Measurements from ENCODE around the gene NHLRC1.

The NHLRC1 gene

GRCh38 chr6:18161431-18161830, 39.0 kb upstream of the NHLRC1 start:
- Histone ChIP-seq H3K36me3 (ENCODE audit: insufficient read depth, low read length) (peaks cover 53% of the 10 kb centered on the region), H3K4me2 (ENCODE audit: low read length) (no peak overlapping the region), H4K20me1 (ENCODE audit: insufficient read depth, low read length) (no peaks in the 10 kb centered on the region), H3K9me2 (ENCODE audit: low read depth, low read length) (no peaks in the 10 kb centered on the region), H3K9ac (ENCODE audit: low read length) (no peak overlapping the region), H3K9me3 (ENCODE audit: low read length) (no peaks in the 10 kb centered on the region), H3K27me3 (ENCODE audit: insufficient read depth, low read length) (no peaks in the 10 kb centered on the region), H3F3A (ENCODE audit: insufficient read depth, low read length) (no peaks in the 10 kb centered on the region), H3K4me1 (ENCODE audit: insufficient read depth, low read length, severe bottlenecking) (peaks cover 1% of the 10 kb centered on the region), H3K79me2 (ENCODE audit: insufficient read depth, low read length) (no peaks in the 10 kb centered on the region), H3K27ac (ENCODE audit: low read depth, low read length, poor library complexity, severe bottlenecking) (no peak overlapping the region), H3K4me3 (ENCODE audit: low read depth, low read length, poor library complexity, severe bottlenecking) (no peak overlapping the region), H2AFZ (ENCODE audit: low read length) (no peak overlapping the region)
- TF ChIP-seq CTCF (IDR thresholded peaks at IDR 0.05; ENCODE audit: low read length): no peak
- no peak for TF ChIP-seq EZH2 (IDR thresholded peaks at IDR 0.05; ENCODE audit: borderline replicate concordance, low read length)

- H3K4me2 ChIP-seq (ENCODE audit: low read length): no peak overlapping the region
- peaks cover 48% of the 10 kb centered on the region for H3K36me3 ChIP-seq (ENCODE audit: insufficient read depth, low read length)
Measured at GRCh38 chr6:18160911-18161310, 38.4 kb upstream of the NHLRC1 start.

GRCh38 chr6:18155864-18156421, 33.5 kb upstream of the NHLRC1 start:
- Histone ChIP-seq H3K9ac (ENCODE audit: low read length) (peak overlapping the region; percentile 94), H2AFZ (ENCODE audit: low read length) (no peak overlapping the region), H3K4me3 (ENCODE audit: low read depth, low read length, poor library complexity, severe bottlenecking) (peak overlapping the region; percentile 92), H3F3A (ENCODE audit: insufficient read depth, low read length) (no peaks in the 10 kb centered on the region), H4K20me1 (ENCODE audit: insufficient read depth, low read length) (no peaks in the 10 kb centered on the region), H3K36me3 (ENCODE audit: insufficient read depth, low read length) (peaks cover 12% of the 10 kb centered on the region), H3K79me2 (ENCODE audit: insufficient read depth, low read length) (no peaks in the 10 kb centered on the region), H3K4me1 (ENCODE audit: insufficient read depth, low read length, severe bottlenecking) (peaks cover 25% of the 10 kb centered on the region), H3K27me3 (ENCODE audit: insufficient read depth, low read length) (no peaks in the 10 kb centered on the region), H3K4me2 (ENCODE audit: low read length) (peak overlapping the region; percentile 82), H3K27ac (ENCODE audit: low read depth, low read length, poor library complexity, severe bottlenecking) (peak overlapping the region; percentile 58), H3K9me3 (ENCODE audit: low read length) (no peaks in the 10 kb centered on the region), H3K9me2 (ENCODE audit: low read depth, low read length) (no peaks in the 10 kb centered on the region)
- TF ChIP-seq EZH2 (IDR thresholded peaks at IDR 0.05; ENCODE audit: borderline replicate concordance, low read length) (no peak), CTCF (IDR thresholded peaks at IDR 0.05; ENCODE audit: low read length) (no peak)

More at GRCh38 chr6:18160911-18161310, 38.4 kb upstream of the NHLRC1 start:
- Histone ChIP-seq H3F3A (ENCODE audit: insufficient read depth, low read length) (no peaks in the 10 kb centered on the region), H3K4me1 (ENCODE audit: insufficient read depth, low read length, severe bottlenecking) (peaks cover 6% of the 10 kb centered on the region), H3K9ac (ENCODE audit: low read length) (no peak overlapping the region), H3K4me3 (ENCODE audit: low read depth, low read length, poor library complexity, severe bottlenecking) (no peak overlapping the region), H2AFZ (ENCODE audit: low read length) (no peak overlapping the region), H3K27me3 (ENCODE audit: insufficient read depth, low read length) (no peaks in the 10 kb centered on the region), H4K20me1 (ENCODE audit: insufficient read depth, low read length) (no peaks in the 10 kb centered on the region), H3K79me2 (ENCODE audit: insufficient read depth, low read length) (no peaks in the 10 kb centered on the region), H3K27ac (ENCODE audit: low read depth, low read length, poor library complexity, severe bottlenecking) (no peak overlapping the region), H3K9me3 (ENCODE audit: low read length) (no peaks in the 10 kb centered on the region), H3K9me2 (ENCODE audit: low read depth, low read length) (no peaks in the 10 kb centered on the region)
- no peak for TF ChIP-seq CTCF (IDR thresholded peaks at IDR 0.05; ENCODE audit: low read length)
- no peak for TF ChIP-seq EZH2 (IDR thresholded peaks at IDR 0.05; ENCODE audit: borderline replicate concordance, low read length)

Data from OCI-LY1 (cell line).